HK-2 (cell line): ENCODE results near the gene GFY.
A peak's percentile ranks its signal among the peaks of the same experiment; 100 is the strongest.
"Not testable (repeated sequence)": the region's sequence is repeated elsewhere in the genome, so short reads cannot be mapped to it uniquely, and the experiment has no call there.

Experiments used
- DNase-seq: peaks from one replicate; pipeline ENCODE4 v3.0.0-alpha.2; 2018; ENCODE audit not compliant: unreplicated experiment

Gene GFY

DNA sequence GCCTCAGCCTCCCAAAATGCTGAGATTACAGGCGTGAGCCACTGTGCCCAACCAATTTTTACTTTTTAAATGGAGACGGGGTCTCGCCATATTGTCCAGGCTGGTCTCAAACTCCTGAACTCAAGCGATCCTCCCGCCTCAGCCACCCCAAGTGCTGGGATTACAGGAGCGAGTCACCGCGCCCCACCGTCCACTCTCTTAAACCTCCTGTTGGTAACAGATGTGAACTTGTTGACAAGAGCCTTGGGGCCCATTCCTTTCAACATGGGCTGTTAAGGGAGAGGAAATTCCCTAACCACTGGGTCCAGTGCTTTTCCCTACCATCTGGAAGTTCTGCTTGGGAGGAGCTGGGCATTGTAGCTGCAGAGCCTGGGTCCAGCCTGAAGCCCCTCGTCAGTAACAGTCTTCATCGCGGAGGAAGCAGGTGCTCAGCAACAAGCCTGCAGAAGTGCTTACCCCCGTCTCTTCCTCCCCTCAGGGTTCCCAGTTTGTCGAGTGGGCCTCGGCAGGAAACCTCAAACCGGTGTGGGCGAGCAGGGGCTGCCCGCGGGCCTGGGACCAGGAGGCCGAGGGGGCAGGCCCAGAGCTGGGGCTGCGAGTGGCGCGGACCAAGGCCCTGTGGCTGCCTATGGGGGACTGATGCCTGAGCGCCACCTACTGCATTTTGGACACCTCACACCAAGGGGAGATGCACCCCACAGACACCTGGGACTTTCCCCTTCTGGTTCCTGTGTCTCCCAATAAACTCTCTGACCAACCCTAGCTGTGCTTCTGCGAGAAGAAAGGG is 44.8 kb downstream of the GFY start:
- no peak for DNase-seq

DNA sequence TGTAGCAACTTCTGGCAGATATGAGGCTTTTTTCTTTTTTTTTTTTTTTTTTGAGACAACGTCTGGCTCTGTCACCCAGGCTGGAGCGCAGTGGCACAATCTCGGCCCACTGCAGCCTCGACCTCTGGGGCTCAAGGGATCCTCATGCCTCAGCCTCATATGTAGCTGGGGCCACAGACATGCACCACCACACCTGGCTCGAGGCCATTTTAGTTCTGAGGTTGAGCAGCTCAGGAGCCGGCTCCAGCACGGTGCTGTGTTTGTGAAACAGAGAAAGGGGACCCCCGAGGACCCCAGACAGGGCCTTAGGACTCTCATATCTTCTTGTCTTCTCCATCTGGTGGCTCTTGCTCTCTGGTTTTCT is 45.4 kb downstream of the GFY start:
- DNase-seq: no peak

DNA sequence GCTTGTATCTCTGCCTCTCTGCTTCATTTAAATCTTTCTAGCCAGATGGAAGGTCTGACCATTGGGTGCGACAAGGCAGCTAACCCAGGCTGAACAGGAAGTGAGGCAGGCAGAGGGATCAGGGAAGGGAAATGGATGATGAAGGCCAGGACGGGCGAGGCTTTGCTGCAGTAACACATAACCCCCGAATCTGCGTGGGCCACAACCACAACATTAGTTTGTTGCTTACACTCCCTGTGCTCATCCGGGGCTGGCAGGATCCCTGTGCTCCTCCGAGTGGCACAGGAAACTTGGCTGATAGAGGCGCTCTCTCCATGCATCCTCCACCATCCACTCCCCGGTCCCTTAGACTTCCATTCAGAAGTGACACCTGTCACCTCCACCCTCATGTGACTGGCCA is 47.7 kb downstream of the GFY start:
- DNase-seq: no peak

DNA sequence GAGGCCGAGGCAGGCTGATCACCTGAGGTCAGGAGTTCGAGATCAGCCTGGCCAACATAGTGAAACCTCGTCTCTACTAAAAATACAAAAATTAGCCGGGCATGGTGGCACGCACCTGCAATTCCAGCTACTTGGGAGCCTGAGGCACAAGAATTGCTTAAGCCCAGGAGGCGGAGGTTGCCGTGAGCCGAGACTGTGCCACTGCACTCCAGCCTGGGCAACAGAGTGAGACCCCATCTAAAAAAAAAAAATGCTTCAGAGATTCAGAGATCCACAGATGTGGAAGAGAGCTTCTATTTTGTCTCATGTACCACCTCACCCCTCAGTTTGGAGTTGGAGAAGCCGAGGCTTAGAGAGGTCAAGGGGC is 48.3 kb downstream of the GFY start:
- not testable (repeated sequence) for DNase-seq

DNA sequence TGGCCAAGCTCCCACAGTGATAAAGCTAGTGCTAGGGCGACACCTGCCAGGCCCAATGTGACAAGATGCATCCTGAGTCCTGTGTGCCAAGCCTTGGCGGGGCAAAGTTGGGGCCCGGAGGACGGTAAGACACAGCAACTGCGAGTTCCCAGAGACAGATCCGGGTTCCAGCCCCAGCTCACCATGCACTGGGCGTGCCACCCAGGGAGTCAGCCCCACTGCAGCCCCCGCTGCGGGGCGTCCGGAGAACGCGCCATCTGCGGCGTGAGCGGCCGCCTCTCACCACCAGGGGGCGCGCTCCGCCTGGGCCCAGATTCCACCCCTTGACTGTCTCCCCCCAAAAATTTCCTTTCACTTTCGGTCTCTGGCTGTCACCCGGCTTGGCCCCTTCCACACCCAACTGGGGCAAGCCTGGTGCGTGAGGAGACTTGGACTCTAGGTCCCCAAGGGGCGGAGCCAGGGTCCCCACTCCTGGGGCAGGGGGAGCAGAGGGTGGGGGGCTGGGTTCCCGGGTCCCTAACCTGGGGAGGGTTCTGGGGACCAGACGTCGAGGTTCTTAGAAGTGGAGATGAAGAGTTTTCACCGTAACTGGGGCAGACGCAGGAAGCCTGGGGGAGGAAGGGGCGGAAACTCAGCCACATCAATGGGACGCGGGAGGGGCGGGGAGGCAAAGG is 48.8 kb downstream of the GFY start, which contains the start of gene FLT3LG:
FLT3LG (plus strand) TSS at position 348 of the 674 bp plus-strand sequence. CDS start 425 bp downstream, outside the sequence.
- DNase-seq: peak; percentile 69

DNA sequence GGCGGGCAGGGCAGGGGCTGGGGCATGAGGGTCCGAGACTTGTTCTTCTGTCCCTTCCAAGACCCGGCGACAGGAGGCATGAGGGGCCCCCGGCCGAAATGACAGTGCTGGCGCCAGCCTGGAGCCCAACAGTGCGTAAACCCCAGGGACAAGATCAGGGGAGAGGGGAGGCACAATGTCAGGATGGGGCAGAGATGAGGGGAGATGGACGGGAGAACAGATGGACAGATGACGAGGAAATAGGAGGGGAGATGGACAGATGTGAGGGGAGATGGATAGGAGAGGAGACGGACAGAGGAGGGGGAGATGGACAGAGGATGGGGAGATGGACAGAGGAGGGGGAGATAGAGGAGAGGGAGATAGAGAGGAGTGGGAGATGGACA is 49.3 kb downstream of the GFY start:
- no peak for DNase-seq

DNA sequence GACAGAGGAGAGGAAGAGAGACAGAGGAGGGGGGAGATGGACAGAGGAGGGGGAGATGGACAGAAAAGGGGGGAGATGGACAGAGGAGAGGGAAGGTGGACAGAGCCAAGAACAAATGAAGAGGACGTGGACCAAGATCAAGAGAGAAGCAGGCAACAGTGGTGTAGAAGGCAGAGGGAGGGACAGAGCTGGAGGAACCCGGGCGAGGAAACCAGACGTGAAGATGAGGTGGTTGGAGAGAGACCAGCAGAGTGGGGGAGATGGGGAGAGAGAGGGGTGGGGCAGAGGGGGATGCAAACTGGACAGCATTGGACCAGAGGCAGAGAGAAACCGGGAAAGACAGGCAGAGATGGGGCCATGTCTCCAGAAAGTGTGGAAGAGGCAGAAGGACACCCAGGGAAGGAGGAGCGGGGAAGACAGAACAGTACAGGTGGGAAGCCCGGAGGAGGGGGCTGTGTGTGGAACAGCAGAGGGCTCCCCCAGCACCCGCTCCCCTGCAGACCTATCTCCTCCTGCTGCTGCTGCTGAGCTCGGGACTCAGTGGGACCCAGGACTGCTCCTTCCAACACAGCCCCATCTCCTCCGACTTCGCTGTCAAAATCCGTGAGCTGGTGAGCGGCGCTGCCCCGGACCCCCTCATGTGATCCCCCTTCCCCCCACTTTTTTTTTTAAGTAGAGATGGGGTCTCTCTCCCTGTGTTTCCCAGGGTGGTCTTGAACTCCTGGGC is 50.2 kb downstream of the GFY start:
- no peak for DNase-seq

DNA sequence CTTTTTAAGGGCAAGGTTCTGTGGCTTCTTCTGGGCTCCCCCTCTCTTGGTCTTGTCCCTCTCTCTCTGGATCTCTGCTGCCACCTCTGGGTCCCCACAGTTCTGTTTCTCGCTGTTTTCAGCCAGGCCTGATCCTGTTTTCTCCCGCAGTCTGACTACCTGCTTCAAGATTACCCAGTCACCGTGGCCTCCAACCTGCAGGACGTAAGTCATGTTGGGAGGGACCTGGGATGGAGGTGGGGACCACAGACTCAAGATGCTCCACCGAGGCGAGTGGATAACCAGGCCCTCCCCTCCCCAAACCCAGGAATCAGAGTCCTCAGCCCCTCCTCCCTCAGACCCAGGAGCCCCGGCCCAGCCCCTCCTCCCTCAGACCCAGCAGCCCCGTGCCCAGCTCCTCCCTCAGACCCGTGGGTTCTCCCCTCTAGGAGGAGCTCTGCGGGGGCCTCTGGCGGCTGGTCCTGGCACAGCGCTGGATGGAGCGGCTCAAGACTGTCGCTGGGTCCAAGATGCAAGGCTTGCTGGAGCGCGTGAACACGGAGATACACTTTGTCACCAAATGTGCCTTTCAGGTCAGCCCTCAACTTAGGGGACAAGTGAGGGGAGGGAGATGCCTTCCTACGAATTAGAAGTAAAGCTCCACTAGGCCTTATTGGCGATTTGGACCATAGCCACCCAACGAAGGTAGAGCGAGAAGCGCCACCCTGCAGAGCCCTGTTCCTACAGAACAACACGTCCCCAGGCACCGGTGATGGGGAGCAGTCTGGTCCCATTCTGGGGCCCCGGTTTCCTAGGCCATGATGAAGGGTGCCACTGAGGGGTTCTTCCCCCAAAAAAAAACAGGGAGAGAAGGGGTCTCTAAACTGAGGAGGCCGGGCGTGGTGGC is 51.0 kb downstream of the GFY start:
- DNase-seq: no peak
